ENCODE measurements around the gene KLC4. TPM values are rescaled to one million over a fixed set of nuclear protein-coding genes. Genes with fewer than 3 reads are reported as not detected.

KLC4 gene
- total and polyA plus RNA-seq, 9 of the 15 experiments (the other 6 are each of a cell fraction or from before 2014, with no cell fraction given): 1.7 to 16.2 (median 7.7) TPM

DNA sequence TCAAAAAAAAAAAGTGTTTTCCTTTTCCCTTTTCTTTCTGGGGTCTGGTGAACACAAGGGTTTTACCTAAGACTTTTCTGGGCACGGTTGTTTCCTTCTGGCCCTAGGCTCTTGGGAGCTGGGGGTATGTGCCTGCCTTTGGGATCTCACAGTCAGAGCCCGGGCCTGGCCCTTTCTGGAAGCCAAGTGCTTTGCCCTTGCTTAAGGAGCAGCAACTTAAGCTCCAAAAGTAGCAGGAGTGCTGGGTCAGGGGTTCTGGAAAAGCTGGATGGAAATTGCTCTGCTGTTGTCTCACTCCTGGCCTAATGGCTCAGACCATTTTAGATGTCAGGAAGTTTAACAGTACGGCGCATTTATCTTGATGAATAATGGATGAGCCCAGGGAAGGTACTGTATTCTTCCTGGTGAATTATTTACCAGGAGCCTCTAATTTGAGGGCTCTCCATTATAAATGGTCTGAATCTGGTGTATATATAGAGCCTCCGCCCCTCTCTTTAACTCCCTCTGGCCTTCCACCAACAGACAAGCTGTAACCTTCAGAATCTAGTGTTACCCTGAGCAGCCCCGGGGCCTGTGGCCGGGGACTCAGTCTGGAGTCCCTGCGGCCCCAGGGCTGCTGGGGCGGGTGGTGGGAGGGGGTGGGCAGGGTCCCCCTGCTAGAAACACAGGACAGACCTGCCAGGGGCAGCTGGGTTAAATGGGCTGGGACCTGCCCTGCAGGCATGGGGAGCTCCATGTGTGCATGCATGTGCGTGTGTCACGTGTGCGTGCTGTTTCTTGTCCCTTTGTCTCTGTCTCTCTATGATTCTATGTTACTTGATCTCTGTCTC, 54.2 kb downstream of the KLC4 start (continued):
- TF ChIP-seq BCLAF1 (IDR thresholded peaks at IDR 0.05; ENCODE audit: borderline replicate concordance in 1 of 2, control insufficient read depth in 1 of 2, low read depth in 2 of 2, low read length in 1 of 2) (no peak), ZNF766 (CRISPR knock-in tag; conservative IDR thresholded peaks at IDR 0.05) (0 out of 2 replicates have a peak, but pooled peaks have one; percentile 4), TGIF2 (CRISPR knock-in tag; IDR thresholded peaks at IDR 0.05) (no peak), NR0B1 (IDR thresholded peaks at IDR 0.05; ENCODE audit: partially characterized antibody) (no peak), ZNF512 (tag; IDR thresholded peaks at IDR 0.05) (no peak), CSDE1 (IDR thresholded peaks at IDR 0.05) (no peak), NR4A1 (CRISPR knock-in tag; IDR thresholded peaks at IDR 0.05) (no peak), NR4A1 (tag; IDR thresholded peaks at IDR 0.05) (peak; percentile 13; the same call in 1 of the 2 replicates), CXXC5 (CRISPR knock-in tag; IDR thresholded peaks at IDR 0.05) (0 out of 2 replicates have a peak, but pooled peaks have one; percentile 10), DMBX1 (CRISPR knock-in tag; IDR thresholded peaks at IDR 0.05; ENCODE audit: borderline replicate concordance) (0 out of 2 replicates have a peak, but pooled peaks have one; percentile 45)
- TF ChIP-seq, protein P1, sequence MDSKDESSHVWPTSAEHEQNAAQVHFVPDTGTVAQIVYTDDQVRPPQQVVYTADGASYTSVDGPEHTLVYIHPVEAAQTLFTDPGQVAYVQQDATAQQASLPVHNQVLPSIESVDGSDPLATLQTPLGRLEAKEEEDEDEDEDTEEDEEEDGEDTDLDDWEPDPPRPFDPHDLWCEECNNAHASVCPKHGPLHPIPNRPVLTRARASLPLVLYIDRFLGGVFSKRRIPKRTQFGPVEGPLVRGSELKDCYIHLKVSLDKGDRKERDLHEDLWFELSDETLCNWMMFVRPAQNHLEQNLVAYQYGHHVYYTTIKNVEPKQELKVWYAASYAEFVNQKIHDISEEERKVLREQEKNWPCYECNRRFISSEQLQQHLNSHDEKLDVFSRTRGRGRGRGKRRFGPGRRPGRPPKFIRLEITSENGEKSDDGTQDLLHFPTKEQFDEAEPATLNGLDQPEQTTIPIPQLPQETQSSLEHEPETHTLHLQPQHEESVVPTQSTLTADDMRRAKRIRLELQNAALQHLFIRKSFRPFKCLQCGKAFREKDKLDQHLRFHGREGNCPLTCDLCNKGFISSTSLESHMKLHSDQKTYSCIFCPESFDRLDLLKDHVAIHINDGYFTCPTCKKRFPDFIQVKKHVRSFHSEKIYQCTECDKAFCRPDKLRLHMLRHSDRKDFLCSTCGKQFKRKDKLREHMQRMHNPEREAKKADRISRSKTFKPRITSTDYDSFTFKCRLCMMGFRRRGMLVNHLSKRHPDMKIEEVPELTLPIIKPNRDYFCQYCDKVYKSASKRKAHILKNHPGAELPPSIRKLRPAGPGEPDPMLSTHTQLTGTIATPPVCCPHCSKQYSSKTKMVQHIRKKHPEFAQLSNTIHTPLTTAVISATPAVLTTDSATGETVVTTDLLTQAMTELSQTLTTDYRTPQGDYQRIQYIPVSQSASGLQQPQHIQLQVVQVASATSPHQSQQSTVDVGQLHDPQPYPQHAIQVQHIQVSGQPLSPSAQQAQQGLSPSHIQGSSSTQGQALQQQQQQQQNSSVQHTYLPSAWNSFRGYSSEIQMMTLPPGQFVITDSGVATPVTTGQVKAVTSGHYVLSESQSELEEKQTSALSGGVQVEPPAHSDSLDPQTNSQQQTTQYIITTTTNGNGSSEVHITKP (IDR thresholded peaks at IDR 0.05; ENCODE audit: partially characterized antibody): peak; percentile 83
- TF ChIP-seq, protein P2, sequence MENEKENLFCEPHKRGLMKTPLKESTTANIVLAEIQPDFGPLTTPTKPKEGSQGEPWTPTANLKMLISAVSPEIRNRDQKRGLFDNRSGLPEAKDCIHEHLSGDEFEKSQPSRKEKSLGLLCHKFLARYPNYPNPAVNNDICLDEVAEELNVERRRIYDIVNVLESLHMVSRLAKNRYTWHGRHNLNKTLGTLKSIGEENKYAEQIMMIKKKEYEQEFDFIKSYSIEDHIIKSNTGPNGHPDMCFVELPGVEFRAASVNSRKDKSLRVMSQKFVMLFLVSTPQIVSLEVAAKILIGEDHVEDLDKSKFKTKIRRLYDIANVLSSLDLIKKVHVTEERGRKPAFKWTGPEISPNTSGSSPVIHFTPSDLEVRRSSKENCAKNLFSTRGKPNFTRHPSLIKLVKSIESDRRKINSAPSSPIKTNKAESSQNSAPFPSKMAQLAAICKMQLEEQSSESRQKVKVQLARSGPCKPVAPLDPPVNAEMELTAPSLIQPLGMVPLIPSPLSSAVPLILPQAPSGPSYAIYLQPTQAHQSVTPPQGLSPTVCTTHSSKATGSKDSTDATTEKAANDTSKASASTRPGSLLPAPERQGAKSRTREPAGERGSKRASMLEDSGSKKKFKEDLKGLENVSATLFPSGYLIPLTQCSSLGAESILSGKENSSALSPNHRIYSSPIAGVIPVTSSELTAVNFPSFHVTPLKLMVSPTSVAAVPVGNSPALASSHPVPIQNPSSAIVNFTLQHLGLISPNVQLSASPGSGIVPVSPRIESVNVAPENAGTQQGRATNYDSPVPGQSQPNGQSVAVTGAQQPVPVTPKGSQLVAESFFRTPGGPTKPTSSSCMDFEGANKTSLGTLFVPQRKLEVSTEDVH (IDR thresholded peaks at IDR 0.05; ENCODE audit: low read depth, partially characterized antibody): no peak
